HepG2 (cell line): ENCODE data around the gene SPIRE1. TPM values are rescaled to one million over a fixed set of nuclear protein-coding genes. Genes with fewer than 3 reads are reported as not detected.

Experiments
- FOXA3 ChIP-seq: IDR thresholded peaks from 2 replicates; pipeline ENCODE4 v1.6.1; 2016; ENCODE audit warnings: missing genetic modification reagents, missing compliant biosample characterization
- HNF1A ChIP-seq, 2 experiments: sonication (generic) in 1 of 2; formaldehyde crosslinking in 1 of 2; IDR thresholded peaks; 2 replicates each; pipeline versions ENCODE4 v1.4.0 to v1.6.1; 2016 to 2020; ENCODE audit warnings: borderline replicate concordance in 1 of 2, low read depth in 1 of 2, mild to moderate bottlenecking in 1 of 2, missing genetic modification reagents in 1 of 2
- PHF20 ChIP-seq: sonication (generic); formaldehyde crosslinking; IDR thresholded peaks from 2 replicates; pipeline ENCODE4 v1.5.0; 2020; ENCODE audit warnings: mild to moderate bottlenecking, missing genetic modification reagents
- PITX1 ChIP-seq: sonication (generic); formaldehyde crosslinking; IDR thresholded peaks from 2 replicates; pipeline ENCODE4 v1.5.1; 2020; ENCODE audit warnings: mild to moderate bottlenecking, missing genetic modification reagents
- REPIN1 ChIP-seq: sonication (generic); formaldehyde crosslinking; IDR thresholded peaks from 2 replicates; pipeline ENCODE4 v1.8.0; 2022; ENCODE audit warnings: missing genetic modification reagents, low read depth, mild to moderate bottlenecking, borderline replicate concordance
- SATB2 ChIP-seq: sonication (generic); formaldehyde crosslinking; IDR thresholded peaks from 2 replicates; pipeline ENCODE4 v1.5.0; 2020; ENCODE audit warnings: missing genetic modification reagents
- SOX13 ChIP-seq, 3 experiments: fragments of 450-650 bp in 1 of 3; sonication (generic) in 1 of 3; formaldehyde crosslinking in 1 of 3; IDR thresholded peaks in 2 of 3; conservative IDR thresholded peaks in 1 of 3; 2 replicates each; pipeline versions ENCODE4 v1.5.0 to v1.6.1; 2016 to 2020; ENCODE audit warnings: antibody characterized with exemption in 1 of 3, mild to moderate bottlenecking in 1 of 3, missing compliant biosample characterization in 1 of 3, missing genetic modification reagents in 1 of 3, moderate library complexity in 1 of 3
- ZFAT ChIP-seq: sonication (generic); formaldehyde crosslinking; conservative IDR thresholded peaks from 2 replicates; pipeline ENCODE4 v1.8.1; 2023; ENCODE audit warnings: missing genetic modification reagents, inconsistent platforms
- ZNF142 ChIP-seq: sonication (generic); formaldehyde crosslinking; IDR thresholded peaks from 2 replicates; pipeline ENCODE4 v1.4.0; 2020; ENCODE audit warnings: missing genetic modification reagents
- ZNF343 ChIP-seq: sonication (generic); formaldehyde crosslinking; IDR thresholded peaks from 2 replicates; pipeline ENCODE4 v1.4.0; 2020; ENCODE audit warnings: mild to moderate bottlenecking, missing genetic modification reagents
- ZSCAN20 ChIP-seq: sonication (generic); formaldehyde crosslinking; IDR thresholded peaks from 2 replicates; pipeline ENCODE4 v1.4.0; 2020; ENCODE audit warnings: missing genetic modification reagents, mild to moderate bottlenecking, borderline replicate concordance
- ZSCAN5A ChIP-seq: sonication (generic); formaldehyde crosslinking; IDR thresholded peaks from 2 replicates; pipeline ENCODE4 v1.8.0; 2022; ENCODE audit warnings: mild to moderate bottlenecking, missing genetic modification reagents, borderline replicate concordance
- polyA plus RNA-seq, 8 experiments: library from polyadenylated mRNA; depleted of rRNA in 3 of 8; stranded (reverse) in 7 of 8; unstranded in 1 of 8; fragments of >200 nt; fragmentation: Illumina TruSeq in 4 of 8; extraction: Trizol in 4 of 8; gene quantifications; 2 replicates each; pipeline versions ENCODE4 v1.2.1 to v1.2.3, GENCODE V29; 2011 to 2016; ENCODE audit warnings: low read depth in 4 of 8, missing spikeins in 1 of 8, mixed read lengths in 1 of 8; ENCODE audit not compliant: insufficient read depth in 1 of 8
- total RNA-seq, 5 experiments: library from RNA; depleted of rRNA; stranded (reverse); fragments of >200 nt; fragmentation: Illumina TruSeq; extraction: Trizol; gene quantifications; 2 replicates each; pipeline ENCODE4 v1.2.3, GENCODE V29; 2016; ENCODE audit warnings: low read depth in 1 of 5

Gene SPIRE1
- total and polyA plus RNA-seq, 2 of the 13 experiments (the other 11 are each of a cell fraction or from before 2014, with no cell fraction given): 9.9 to 21.3 TPM

GRCh38 chr18:12702221-12703095, 44.6 kb upstream of the SPIRE1 start, which contains the start of the genes CEP76 and PSMG2 (continued):
- no peak for TF ChIP-seq SOX13 (IDR thresholded peaks at IDR 0.05)
- peak in 1 of 2 experiments; percentile 37; a peak in 1 of 4 replicates for TF ChIP-seq SOX13 (CRISPR knock-in tag; conservative IDR thresholded peaks at IDR 0.05 in 1 of 2, IDR thresholded peaks at IDR 0.05 in 1 of 2)
- TF ChIP-seq SATB2 (CRISPR knock-in tag): 0 out of 2 replicates have a peak, but pooled peaks have one; percentile 66
- peak; percentile 57 for TF ChIP-seq ZNF142 (CRISPR knock-in tag)
- no peak for TF ChIP-seq ZNF343 (CRISPR knock-in tag)
- no peak for TF ChIP-seq HNF1A (IDR thresholded peaks at IDR 0.05; ENCODE audit: low read depth)
- no peak; the same call in 1 of the 2 replicates for TF ChIP-seq HNF1A (CRISPR knock-in tag; IDR thresholded peaks at IDR 0.05; ENCODE audit: borderline replicate concordance)
- TF ChIP-seq FOXA3 (CRISPR knock-in tag): peak; percentile 51
- TF ChIP-seq ZFAT (CRISPR knock-in tag): peak; percentile 55; the same call in 1 of the 2 replicates
- no peak; the same call in 1 of the 2 replicates for TF ChIP-seq REPIN1 (CRISPR knock-in tag)
- TF ChIP-seq PHF20 (CRISPR knock-in tag): peak; percentile 87
- TF ChIP-seq PITX1 (CRISPR knock-in tag): no peak
- 0 out of 2 replicates have a peak, but pooled peaks have one; percentile 42 for TF ChIP-seq ZSCAN20 (CRISPR knock-in tag)
- no peak for TF ChIP-seq ZSCAN5A (CRISPR knock-in tag)
